HEK293 (cell line): ENCODE results near the gene IPO13.

ENCODE experiments used
- CTCF ChIA-PET: fragments of 350-600 bp; formaldehyde crosslinking; extraction: SDS; loops from one replicate; lab custom pipeline; 2021; ENCODE audit warnings: antibody characterized with exemption; lab: Yijun Ruan, JAX
- POLR2A ChIA-PET: fragments of 300-600 bp; formaldehyde crosslinking; extraction: SDS; loops from one replicate; lab custom pipeline; 2020; ENCODE audit warnings: antibody characterized with exemption, inconsistent platforms; lab: Yijun Ruan, JAX
- H3K27ac ChIP-seq: fragments of 200-500 bp; sonication (Bioruptor generic); 2 replicates; pipeline ENCODE4 v1.5.1; 2014; ENCODE audit warnings: low read depth, low read length, control low read depth, inconsistent platforms; ENCODE audit errors: extremely low read depth
- H3K36me3 ChIP-seq, 2 experiments: fragments of 200-500 bp in 1 of 2; sonication (Bioruptor generic) in 1 of 2; 1 replicate in 1 of 2; 2 replicates in 1 of 2; pipeline ENCODE4 v1.5.1; 2014 to 2017; ENCODE audit warnings: inconsistent platforms in 2 of 2, low read length in 2 of 2; ENCODE audit not compliant: control insufficient read depth in 2 of 2, insufficient read depth in 1 of 2
- H3K4me1 ChIP-seq: fragments of 200-500 bp; sonication (Bioruptor generic); 2 replicates; pipeline ENCODE4 v1.5.1; 2014; ENCODE audit warnings: mild to moderate bottlenecking, low read length, inconsistent platforms; ENCODE audit not compliant: control insufficient read depth, insufficient read depth
- H3K4me3 ChIP-seq: 2 replicates; pipeline ENCODE4 v1.5.1; 2011; ENCODE audit warnings: low read depth, mild to moderate bottlenecking, control low read depth, low read length, moderate library complexity
- H3K9me3 ChIP-seq: fragments of 200-500 bp; sonication (Bioruptor generic); 2 replicates; pipeline ENCODE4 v1.5.1; 2014; ENCODE audit warnings: low read depth, low read length, inconsistent platforms; ENCODE audit not compliant: control insufficient read depth, insufficient read depth
- BCL11B ChIP-seq: fragments of 450-650 bp; formaldehyde crosslinking; IDR thresholded peaks from 2 replicates; pipeline ENCODE4 v1.5.1; 2016; ENCODE audit warnings: low read depth, missing biosample characterization, missing genetic modification characterization
- EGR2 ChIP-seq: fragments of 450-650 bp; formaldehyde crosslinking; IDR thresholded peaks from 2 replicates; pipeline ENCODE4 v1.5.1; 2016; ENCODE audit warnings: low read depth, missing biosample characterization, missing genetic modification characterization
- GLI2 ChIP-seq: fragments of 450-650 bp; formaldehyde crosslinking; IDR thresholded peaks from 2 replicates; pipeline ENCODE4; 2017; ENCODE audit warnings: missing biosample characterization, missing genetic modification characterization, low read depth, borderline replicate concordance
- SALL2 ChIP-seq: fragments of 450-650 bp; formaldehyde crosslinking; IDR thresholded peaks from 2 replicates; pipeline ENCODE4 v1.5.0; 2017; ENCODE audit warnings: missing biosample characterization, mild to moderate bottlenecking, missing genetic modification characterization, borderline replicate concordance
- ZBTB1 ChIP-seq: fragments of 450-650 bp; formaldehyde crosslinking; IDR thresholded peaks from 2 replicates; pipeline ENCODE4 v1.5.1; 2016; ENCODE audit warnings: missing biosample characterization, missing genetic modification characterization
- ZFP37 ChIP-seq: fragments of 450-650 bp; formaldehyde crosslinking; IDR thresholded peaks from 2 replicates; pipeline ENCODE4 v1.5.1; 2016; ENCODE audit warnings: missing biosample characterization, missing genetic modification characterization
- ZFP41 ChIP-seq: fragments of 450-650 bp; formaldehyde crosslinking; IDR thresholded peaks from 2 replicates; pipeline ENCODE4 v1.5.1; 2016; ENCODE audit warnings: missing biosample characterization, missing genetic modification characterization, borderline replicate concordance
- ZNF175 ChIP-seq: fragments of 450-650 bp; formaldehyde crosslinking; IDR thresholded peaks from 2 replicates; pipeline ENCODE4 v1.5.1; 2016; ENCODE audit warnings: missing biosample characterization, missing genetic modification characterization
- ZNF266 ChIP-seq: fragments of 450-650 bp; formaldehyde crosslinking; IDR thresholded peaks from 2 replicates; pipeline ENCODE4 v1.5.1; 2016; ENCODE audit warnings: missing biosample characterization, missing genetic modification characterization, low read depth
- ZNF274 ChIP-seq, 2 experiments: fragments of 200-500 bp in 1 of 2; fragments of 450-650 bp in 1 of 2; sonication (Bioruptor generic) in 1 of 2; formaldehyde crosslinking in 1 of 2; IDR thresholded peaks; 2 replicates each; pipeline versions ENCODE4 v1.5.1 to v1.6.1; 2014 to 2016; ENCODE audit warnings: borderline replicate concordance in 1 of 2, inconsistent platforms in 1 of 2, low read length in 1 of 2, missing biosample characterization in 1 of 2, missing genetic modification characterization in 1 of 2
- ZNF549 ChIP-seq: fragments of 450-650 bp; IDR thresholded peaks from 2 replicates; pipeline ENCODE4 v1.5.1; 2018; ENCODE audit warnings: missing biosample characterization, missing genetic modification characterization, mild to moderate bottlenecking, inconsistent platforms, moderate library complexity
- ZNF621 ChIP-seq: fragments of 450-650 bp; formaldehyde crosslinking; IDR thresholded peaks from 2 replicates; pipeline ENCODE4 v1.5.1; 2017; ENCODE audit warnings: missing biosample characterization, missing genetic modification characterization
- ZNF626 ChIP-seq: fragments of 450-650 bp; sonication (Bioruptor Pico); formaldehyde crosslinking; IDR thresholded peaks from 2 replicates; pipeline ENCODE4 v1.5.1; 2018; ENCODE audit warnings: missing biosample characterization, missing genetic modification characterization, inconsistent platforms
- ZNF837 ChIP-seq: fragments of 450-650 bp; formaldehyde crosslinking; IDR thresholded peaks from 2 replicates; pipeline ENCODE4 v1.5.1; 2016; ENCODE audit warnings: missing biosample characterization, missing genetic modification characterization
- TF ChIP-seq, protein P1 (sequence below): fragments of 450-650 bp; formaldehyde crosslinking; IDR thresholded peaks from 2 replicates; pipeline ENCODE4 v1.5.1; 2016; ENCODE audit warnings: missing biosample characterization, missing genetic modification characterization
- TF ChIP-seq, protein P2 (sequence below): fragments of 450-650 bp; formaldehyde crosslinking; IDR thresholded peaks from 2 replicates; pipeline ENCODE4 v1.5.1; 2017; ENCODE audit warnings: missing biosample characterization, mild to moderate bottlenecking, missing genetic modification characterization, moderate library complexity
- TF ChIP-seq, protein P3 (sequence below): fragments of 450-650 bp; formaldehyde crosslinking; IDR thresholded peaks from 2 replicates; pipeline ENCODE4 v1.5.1; 2016; ENCODE audit warnings: missing biosample characterization, missing genetic modification characterization
- TF ChIP-seq, protein P4 (sequence below): fragments of 450-650 bp; formaldehyde crosslinking; IDR thresholded peaks from 2 replicates; pipeline ENCODE4 v1.5.1; 2016; ENCODE audit warnings: missing biosample characterization, missing genetic modification characterization
- TF ChIP-seq, protein P5 (sequence below): fragments of 450-650 bp; formaldehyde crosslinking; IDR thresholded peaks from 2 replicates; pipeline ENCODE4 v1.5.1; 2016; ENCODE audit warnings: missing biosample characterization, missing genetic modification characterization

IPO13 gene

DNA sequence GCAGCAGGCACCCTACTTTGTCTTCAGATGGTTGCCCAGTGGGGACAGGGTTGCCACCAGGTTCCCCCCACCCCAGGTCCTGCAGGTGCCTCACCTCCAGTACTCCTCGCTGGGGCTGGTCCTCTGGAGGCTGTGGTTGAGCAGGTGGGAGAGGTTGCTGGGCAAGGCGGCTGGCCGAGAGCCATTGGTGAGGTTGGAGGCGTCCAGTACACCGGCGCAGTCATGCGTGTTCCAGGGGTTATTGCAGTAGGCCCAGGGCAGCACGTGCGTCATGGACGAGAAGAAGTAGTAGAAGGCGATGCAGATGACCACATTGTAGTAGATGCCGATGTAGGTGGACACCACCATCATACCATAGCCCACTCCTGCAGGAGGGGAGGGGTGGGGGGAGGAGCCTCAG lies 61.5 kb downstream of the IPO13 start (continued):
- TF ChIP-seq ZNF274 (IDR thresholded peaks at IDR 0.05; ENCODE audit: low read length) (no peak), ZNF274 (tag by site-specific recombination; IDR thresholded peaks at IDR 0.05; ENCODE audit: borderline replicate concordance) (no peak)

DNA sequence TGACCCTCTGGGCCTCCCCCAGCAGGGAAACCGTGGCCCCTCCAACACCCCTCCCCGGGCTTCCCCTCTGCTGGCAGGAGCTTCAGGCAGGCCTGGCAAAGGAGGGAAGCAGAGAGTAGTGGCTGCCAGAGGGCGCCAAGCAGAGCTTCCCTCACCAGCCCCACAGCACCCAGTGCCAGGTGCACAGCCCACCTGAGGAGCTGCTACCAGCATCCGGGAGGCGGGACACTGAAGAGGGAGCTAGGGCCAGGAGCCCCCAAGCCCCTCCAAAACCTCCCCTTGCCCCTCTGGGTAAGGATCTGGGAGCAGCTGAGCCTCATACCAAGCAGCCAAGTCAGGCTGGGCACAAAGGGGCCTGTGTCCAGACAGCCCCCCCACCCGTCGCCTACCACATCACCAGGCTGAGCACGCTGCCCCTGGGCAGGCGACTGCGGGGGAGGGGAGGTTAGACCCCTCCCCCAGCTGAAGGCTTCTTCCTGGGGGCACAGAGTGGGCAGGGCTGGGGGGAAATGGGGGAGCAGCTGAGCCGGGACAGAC lies 64.3 kb downstream of the IPO13 start:
- Histone ChIP-seq H3K4me3 (no peak overlapping the region), H3K9me3 (no peaks in the 10 kb centered on the region), H3K36me3 (no peaks in the 10 kb centered on the region), H3K27ac (no peak overlapping the region), H3K4me1 (no peaks in the 10 kb centered on the region)
- ChIA-PET POLR2A (interaction anchor here (0.7 kb wide), 1 partner anchor 26 kb away, joined by 3 read pairs; no protein-coding TSS in a partner anchor), CTCF (interaction anchor here (0.5 to 2.4 kb wide), 4 partner anchors 25 to 358 kb away, joined by 3 to 17 read pairs (median 4); no protein-coding TSS in a partner anchor)
- TF ChIP-seq, protein P1, sequence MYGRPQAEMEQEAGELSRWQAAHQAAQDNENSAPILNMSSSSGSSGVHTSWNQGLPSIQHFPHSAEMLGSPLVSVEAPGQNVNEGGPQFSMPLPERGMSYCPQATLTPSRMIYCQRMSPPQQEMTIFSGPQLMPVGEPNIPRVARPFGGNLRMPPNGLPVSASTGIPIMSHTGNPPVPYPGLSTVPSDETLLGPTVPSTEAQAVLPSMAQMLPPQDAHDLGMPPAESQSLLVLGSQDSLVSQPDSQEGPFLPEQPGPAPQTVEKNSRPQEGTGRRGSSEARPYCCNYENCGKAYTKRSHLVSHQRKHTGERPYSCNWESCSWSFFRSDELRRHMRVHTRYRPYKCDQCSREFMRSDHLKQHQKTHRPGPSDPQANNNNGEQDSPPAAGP (tag by site-specific recombination), result no peak
- no peak for TF ChIP-seq ZFP41 (tag by site-specific recombination)
- TF ChIP-seq EGR2 (tag by site-specific recombination), result no peak
- TF ChIP-seq, protein P2, sequence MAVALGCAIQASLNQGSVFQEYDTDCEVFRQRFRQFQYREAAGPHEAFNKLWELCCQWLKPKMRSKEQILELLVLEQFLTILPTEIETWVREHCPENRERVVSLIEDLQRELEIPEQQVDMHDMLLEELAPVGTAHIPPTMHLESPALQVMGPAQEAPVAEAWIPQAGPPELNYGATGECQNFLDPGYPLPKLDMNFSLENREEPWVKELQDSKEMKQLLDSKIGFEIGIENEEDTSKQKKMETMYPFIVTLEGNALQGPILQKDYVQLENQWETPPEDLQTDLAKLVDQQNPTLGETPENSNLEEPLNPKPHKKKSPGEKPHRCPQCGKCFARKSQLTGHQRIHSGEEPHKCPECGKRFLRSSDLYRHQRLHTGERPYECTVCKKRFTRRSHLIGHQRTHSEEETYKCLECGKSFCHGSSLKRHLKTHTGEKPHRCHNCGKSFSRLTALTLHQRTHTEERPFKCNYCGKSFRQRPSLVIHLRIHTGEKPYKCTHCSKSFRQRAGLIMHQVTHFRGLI (tag by site-specific recombination), result no peak
- TF ChIP-seq ZNF266 (tag by site-specific recombination), result no peak
- TF ChIP-seq ZNF621 (tag by site-specific recombination), result no peak
- TF ChIP-seq ZNF175 (tag by site-specific recombination), result no peak
- TF ChIP-seq ZBTB1 (tag by site-specific recombination), result no peak
- TF ChIP-seq, protein P3, sequence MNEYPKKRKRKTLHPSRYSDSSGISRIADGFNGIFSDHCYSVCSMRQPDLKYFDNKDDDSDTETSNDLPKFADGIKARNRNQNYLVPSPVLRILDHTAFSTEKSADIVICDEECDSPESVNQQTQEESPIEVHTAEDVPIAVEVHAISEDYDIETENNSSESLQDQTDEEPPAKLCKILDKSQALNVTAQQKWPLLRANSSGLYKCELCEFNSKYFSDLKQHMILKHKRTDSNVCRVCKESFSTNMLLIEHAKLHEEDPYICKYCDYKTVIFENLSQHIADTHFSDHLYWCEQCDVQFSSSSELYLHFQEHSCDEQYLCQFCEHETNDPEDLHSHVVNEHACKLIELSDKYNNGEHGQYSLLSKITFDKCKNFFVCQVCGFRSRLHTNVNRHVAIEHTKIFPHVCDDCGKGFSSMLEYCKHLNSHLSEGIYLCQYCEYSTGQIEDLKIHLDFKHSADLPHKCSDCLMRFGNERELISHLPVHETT, result no peak
- no peak for TF ChIP-seq SALL2 (tag by site-specific recombination)
- no peak for TF ChIP-seq GLI2 (tag by site-specific recombination)
- TF ChIP-seq BCL11B (tag by site-specific recombination), result no peak
- TF ChIP-seq, protein P4, sequence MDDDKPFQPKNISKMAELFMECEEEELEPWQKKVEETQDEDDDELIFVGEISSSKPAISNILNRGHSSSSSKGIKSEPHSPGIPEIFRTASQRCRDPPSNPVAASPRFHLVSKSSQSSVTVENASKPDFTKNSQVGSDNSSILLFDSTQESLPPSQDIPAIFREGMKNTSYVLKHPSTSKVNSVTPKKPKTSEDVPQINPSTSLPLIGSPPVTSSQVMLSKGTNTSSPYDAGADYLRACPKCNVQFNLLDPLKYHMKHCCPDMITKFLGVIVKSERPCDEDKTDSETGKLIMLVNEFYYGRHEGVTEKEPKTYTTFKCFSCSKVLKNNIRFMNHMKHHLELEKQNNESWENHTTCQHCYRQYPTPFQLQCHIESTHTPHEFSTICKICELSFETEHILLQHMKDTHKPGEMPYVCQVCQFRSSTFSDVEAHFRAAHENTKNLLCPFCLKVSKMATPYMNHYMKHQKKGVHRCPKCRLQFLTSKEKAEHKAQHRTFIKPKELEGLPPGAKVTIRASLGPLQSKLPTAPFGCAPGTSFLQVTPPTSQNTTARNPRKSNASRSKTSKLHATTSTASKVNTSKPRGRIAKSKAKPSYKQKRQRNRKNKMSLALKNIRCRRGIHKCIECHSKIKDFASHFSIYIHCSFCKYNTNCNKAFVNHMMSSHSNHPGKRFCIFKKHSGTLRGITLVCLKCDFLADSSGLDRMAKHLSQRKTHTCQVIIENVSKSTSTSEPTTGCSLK (tag by site-specific recombination), result no peak
- TF ChIP-seq ZNF837 (tag by site-specific recombination), result no peak
- TF ChIP-seq, protein P5, sequence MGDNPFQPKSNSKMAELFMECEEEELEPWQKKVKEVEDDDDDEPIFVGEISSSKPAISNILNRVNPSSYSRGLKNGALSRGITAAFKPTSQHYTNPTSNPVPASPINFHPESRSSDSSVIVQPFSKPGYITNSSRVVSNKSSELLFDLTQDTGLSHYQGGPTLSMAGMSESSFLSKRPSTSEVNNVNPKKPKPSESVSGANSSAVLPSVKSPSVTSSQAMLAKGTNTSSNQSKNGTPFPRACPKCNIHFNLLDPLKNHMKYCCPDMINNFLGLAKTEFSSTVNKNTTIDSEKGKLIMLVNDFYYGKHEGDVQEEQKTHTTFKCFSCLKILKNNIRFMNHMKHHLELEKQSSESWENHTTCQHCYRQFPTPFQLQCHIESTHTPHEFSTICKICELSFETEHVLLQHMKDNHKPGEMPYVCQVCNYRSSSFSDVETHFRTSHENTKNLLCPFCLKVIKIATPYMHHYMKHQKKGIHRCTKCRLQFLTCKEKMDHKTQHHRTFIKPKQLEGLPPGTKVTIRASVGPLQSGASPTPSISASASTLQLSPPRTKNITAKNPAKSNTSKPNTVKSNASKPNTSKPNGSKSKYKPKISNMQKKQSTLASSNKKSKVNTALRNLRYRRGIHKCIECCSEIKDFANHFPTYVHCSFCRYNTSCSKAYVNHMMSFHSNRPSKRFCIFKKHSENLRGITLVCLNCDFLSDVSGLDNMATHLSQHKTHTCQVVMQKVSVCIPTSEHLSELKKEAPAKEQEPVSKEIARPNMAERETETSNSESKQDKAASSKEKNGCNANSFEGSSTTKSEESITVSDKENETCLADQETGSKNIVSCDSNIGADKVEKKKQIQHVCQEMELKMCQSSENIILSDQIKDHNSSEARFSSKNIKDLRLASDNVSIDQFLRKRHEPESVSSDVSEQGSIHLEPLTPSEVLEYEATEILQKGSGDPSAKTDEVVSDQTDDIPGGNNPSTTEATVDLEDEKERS (tag by site-specific recombination), result no peak
- TF ChIP-seq ZFP37, result no peak
- TF ChIP-seq ZNF626 (tag by site-specific recombination), result no peak
- no peak for TF ChIP-seq ZNF549 (tag by site-specific recombination)
